ENCODE results near the gene RAP1GAP2. TPM values are rescaled to one million over a fixed set of nuclear protein-coding genes. Genes with fewer than 3 reads are reported as not detected.

RAP1GAP2 gene
- total and polyA plus RNA-seq, 8 donors, result 11.8 to 92.4 (median 31.0) TPM

DNA sequence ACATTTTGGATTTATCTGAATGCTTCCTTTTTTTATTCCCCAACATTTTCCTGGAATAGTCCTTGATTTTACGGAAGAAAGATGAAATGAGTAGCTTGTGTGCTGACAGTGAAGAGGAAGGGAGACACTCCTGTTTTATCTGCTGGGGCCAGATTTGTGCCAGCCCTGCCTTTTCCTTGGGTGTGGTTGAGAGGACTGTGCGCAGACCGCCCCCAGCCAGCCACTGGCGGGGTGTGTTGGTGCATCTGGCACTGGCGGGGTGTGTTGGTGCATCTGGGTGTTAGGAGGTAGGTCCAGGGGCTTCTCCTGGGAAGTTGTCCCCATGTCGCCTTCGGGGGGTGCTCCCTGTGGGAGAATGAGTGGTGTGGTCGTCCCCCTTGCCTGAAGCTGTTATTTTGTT, 39.5 kb downstream of the RAP1GAP2 start:
- no peaks in the 10 kb centered on the region for H3K27me3 ChIP-seq
- DNase-seq, result no peak
- TF ChIP-seq POLR2A (IDR thresholded peaks at IDR 0.05) (no peak), EP300 (IDR thresholded peaks at IDR 0.05) (no peak)
- TF ChIP-seq, protein P1, sequence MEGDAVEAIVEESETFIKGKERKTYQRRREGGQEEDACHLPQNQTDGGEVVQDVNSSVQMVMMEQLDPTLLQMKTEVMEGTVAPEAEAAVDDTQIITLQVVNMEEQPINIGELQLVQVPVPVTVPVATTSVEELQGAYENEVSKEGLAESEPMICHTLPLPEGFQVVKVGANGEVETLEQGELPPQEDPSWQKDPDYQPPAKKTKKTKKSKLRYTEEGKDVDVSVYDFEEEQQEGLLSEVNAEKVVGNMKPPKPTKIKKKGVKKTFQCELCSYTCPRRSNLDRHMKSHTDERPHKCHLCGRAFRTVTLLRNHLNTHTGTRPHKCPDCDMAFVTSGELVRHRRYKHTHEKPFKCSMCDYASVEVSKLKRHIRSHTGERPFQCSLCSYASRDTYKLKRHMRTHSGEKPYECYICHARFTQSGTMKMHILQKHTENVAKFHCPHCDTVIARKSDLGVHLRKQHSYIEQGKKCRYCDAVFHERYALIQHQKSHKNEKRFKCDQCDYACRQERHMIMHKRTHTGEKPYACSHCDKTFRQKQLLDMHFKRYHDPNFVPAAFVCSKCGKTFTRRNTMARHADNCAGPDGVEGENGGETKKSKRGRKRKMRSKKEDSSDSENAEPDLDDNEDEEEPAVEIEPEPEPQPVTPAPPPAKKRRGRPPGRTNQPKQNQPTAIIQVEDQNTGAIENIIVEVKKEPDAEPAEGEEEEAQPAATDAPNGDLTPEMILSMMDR (IDR thresholded peaks at IDR 0.05), result no peak
- H3K27ac ChIP-seq, result no peak overlapping the region
- intact Hi-C loops (cut with DNase I; ENCODE audit: low total_unique reads), result loop anchor here (5.0 kb wide), 1 partner anchor 172 kb away; no protein-coding TSS in a partner anchor
- WGBS, 5 donors, result 69 to 86% (median 78%) methylated on average over 8 of the region's 8 CpGs
- no peaks in the 10 kb centered on the region for H3K9me3 ChIP-seq
- H3K36me3 ChIP-seq, result no peaks in the 10 kb centered on the region
- peaks cover 0 to 13% (median 0%) of the 10 kb centered on the region in 4 donors for H3K4me1 ChIP-seq
- H3K4me3 ChIP-seq, result no peak overlapping the region

DNA sequence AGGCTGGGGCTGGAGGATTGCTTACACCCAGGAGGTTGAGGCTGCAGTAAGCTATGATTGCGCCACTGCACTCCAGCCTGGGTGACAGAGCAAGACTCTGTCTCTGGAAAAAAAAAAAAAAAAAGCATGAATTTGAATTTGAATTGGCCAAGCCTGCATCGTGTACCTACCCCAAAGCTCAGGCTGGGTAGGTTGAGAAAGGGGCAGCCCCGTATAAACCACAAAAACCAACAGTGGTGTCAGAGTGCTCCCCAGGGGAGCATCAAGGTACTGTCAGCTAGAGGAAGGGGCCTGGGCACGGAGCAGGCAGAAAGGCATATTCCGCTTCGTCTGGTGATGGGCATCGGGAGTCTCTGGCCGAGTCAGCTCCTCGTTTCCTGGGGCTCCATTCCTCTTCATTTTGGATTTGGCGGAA, 40.9 kb downstream of the RAP1GAP2 start:
- DNase-seq, result no peak
- TF ChIP-seq, protein P1 (IDR thresholded peaks at IDR 0.05), result no peak
- TF ChIP-seq EP300 (IDR thresholded peaks at IDR 0.05), result no peak
- no peak for TF ChIP-seq POLR2AphosphoS5 (IDR thresholded peaks at IDR 0.05)
- TF ChIP-seq POLR2A (IDR thresholded peaks at IDR 0.05), result no peak
- 66 to 83% (median 75%) methylated on average over 10 of the region's 10 CpGs for WGBS, 5 donors
- Histone ChIP-seq H3K4me3 (no peak overlapping the region), H3K4me1 (peaks cover 0 to 11% (median 0%) of the 10 kb centered on the region in 4 donors), H3K27me3 (no peaks in the 10 kb centered on the region), H3K9me3 (no peaks in the 10 kb centered on the region), H3K27ac (no peak overlapping the region), H3K36me3 (no peaks in the 10 kb centered on the region)
- intact Hi-C loops (cut with DNase I; ENCODE audit: low total_unique reads), result loop anchor here (5.0 kb wide), 1 partner anchor 170 kb away; no protein-coding TSS in a partner anchor

DNA sequence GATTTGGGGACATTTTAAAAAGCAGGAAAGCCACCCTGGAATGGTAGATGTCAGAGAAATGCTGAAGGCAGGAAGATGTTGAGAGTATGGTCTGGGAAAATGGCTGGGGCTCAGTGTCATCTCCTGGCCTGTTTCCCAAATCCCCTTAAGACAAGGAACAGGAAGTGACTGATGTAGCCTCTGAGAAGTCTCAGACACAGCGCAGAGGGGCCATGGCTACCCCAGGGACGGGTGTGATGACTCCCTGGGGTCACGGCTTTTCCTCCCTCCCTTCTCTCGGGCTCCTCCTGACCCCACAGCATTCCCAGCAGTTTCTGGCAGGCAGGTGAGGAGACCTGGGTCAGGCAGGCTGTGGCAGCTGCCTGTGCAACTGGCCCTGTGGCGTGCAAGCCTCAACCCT, 45.4 kb downstream of the RAP1GAP2 start:
- Histone ChIP-seq H3K36me3 (no peaks in the 10 kb centered on the region), H3K27me3 (no peaks in the 10 kb centered on the region), H3K9me3 (no peaks in the 10 kb centered on the region), H3K27ac (no peak overlapping the region), H3K4me1 (no peaks in the 10 kb centered on the region), H3K4me3 (no peak overlapping the region)
- WGBS, 5 donors, result 63 to 80% (median 74%) methylated on average over 4 to 5 of the region's 5 CpGs
- TF ChIP-seq POLR2A (IDR thresholded peaks at IDR 0.05) (no peak), EP300 (IDR thresholded peaks at IDR 0.05) (no peak), POLR2AphosphoS5 (IDR thresholded peaks at IDR 0.05) (no peak)
- TF ChIP-seq, protein P1 (IDR thresholded peaks at IDR 0.05), result no peak
- peak in 1 of 2 donors; percentile 32 for DNase-seq
- intact Hi-C loops (cut with DNase I; ENCODE audit: low total_unique reads), result no loop called here

DNA sequence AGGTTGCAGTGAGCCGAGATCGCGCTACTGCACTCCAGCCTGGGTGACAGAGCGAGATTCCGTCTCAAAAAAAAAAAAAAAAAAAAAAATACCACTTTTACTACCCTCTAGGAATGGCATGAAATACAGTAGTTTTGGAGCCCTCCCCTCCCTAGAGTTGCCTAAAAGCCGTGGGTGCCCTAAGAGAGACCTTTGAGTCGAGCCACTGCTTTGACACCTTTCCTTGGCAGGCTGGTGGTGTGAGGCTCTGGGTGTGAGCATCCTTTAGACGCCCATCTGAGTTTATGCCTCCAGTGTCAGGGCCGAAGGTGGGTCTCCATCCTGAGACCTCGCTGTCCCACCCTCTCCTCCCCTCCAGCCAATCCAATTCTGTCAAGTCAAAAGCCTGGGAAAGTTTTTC, 46.2 kb downstream of the RAP1GAP2 start:
- WGBS, 5 donors, result 78 to 89% (median 85%) methylated on average over 5 to 10 of the region's 10 CpGs
- no peaks in the 10 kb centered on the region for H3K4me1 ChIP-seq
- H3K36me3 ChIP-seq, result no peaks in the 10 kb centered on the region
- no peaks in the 10 kb centered on the region for H3K9me3 ChIP-seq
- H3K27ac ChIP-seq, result no peak overlapping the region
- DNase-seq, result no peak
- no peaks in the 10 kb centered on the region for H3K27me3 ChIP-seq
- TF ChIP-seq EP300 (IDR thresholded peaks at IDR 0.05) (no peak), POLR2A (IDR thresholded peaks at IDR 0.05) (no peak), POLR2AphosphoS5 (IDR thresholded peaks at IDR 0.05) (no peak)
- H3K4me3 ChIP-seq, result no peak overlapping the region
- intact Hi-C loops (cut with DNase I; ENCODE audit: low total_unique reads), result no loop called here

DNA sequence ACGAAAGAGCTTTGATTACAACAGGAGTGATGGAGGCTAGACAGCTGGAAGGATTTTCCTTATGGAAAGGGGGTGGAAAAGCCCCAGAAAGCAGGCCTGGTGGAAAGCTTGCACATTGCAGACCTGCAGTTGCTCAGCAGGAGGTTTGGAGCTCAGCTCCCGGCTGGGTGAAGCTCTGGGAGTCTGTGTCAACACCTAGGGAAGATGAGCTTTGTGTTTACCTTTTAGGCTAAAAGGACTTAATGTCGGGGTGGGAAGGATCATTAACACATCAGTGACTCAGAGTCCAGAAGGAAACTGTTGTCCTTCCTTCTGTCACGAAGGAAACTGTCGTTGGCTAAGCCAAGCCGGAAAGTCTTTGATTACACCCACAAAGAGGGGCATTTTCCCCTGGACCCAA, 48.2 kb downstream of the RAP1GAP2 start:
- intact Hi-C loops (cut with DNase I; ENCODE audit: low total_unique reads), result no loop called here
- no peak overlapping the region for H3K27ac ChIP-seq
- no peaks in the 10 kb centered on the region for H3K27me3 ChIP-seq
- H3K4me3 ChIP-seq, result no peak overlapping the region
- peak in 1 of 2 donors; percentile 40 for DNase-seq
- TF ChIP-seq, protein P1 (IDR thresholded peaks at IDR 0.05), result no peak
- no peak for TF ChIP-seq POLR2A (IDR thresholded peaks at IDR 0.05)
- TF ChIP-seq POLR2AphosphoS5 (IDR thresholded peaks at IDR 0.05), result no peak
- no peak for TF ChIP-seq EP300 (IDR thresholded peaks at IDR 0.05)
- H3K9me3 ChIP-seq, result no peaks in the 10 kb centered on the region
- no peaks in the 10 kb centered on the region for H3K36me3 ChIP-seq
- WGBS, 5 donors, result 40 to 59% (median 50%) methylated on average over 6 of the region's 6 CpGs
- peaks cover 5 to 15% (median 9%) of the 10 kb centered on the region in 4 donors for H3K4me1 ChIP-seq
